ENCODE measurements around the gene HSPA12B.

Gene HSPA12B

GRCh38 chr20:3697588-3698305 lies 34.7 kb upstream of the HSPA12B start:
- H3K9me3 ChIP-seq (ENCODE audit: severe bottlenecking) = no peaks in the 10 kb centered on the region
- peak; percentile 29; the same call in 1 of the 3 replicates for ATAC-seq (ENCODE audit: low read depth)

GRCh38 chr20:3698591-3699001 lies 33.9 kb upstream of the HSPA12B start:
- no peaks in the 10 kb centered on the region for H3K9me3 ChIP-seq (ENCODE audit: severe bottlenecking)
- DNase-seq (ENCODE audit: low spot score) (no peak), ATAC-seq (ENCODE audit: low read depth) (no peak)
- H3K4me1 ChIP-seq (ENCODE audit: insufficient read depth, poor library complexity, severe bottlenecking) = no peaks in the 10 kb centered on the region
- H3K27ac ChIP-seq (ENCODE audit: poor library complexity, severe bottlenecking) = no peak overlapping the region
- H3K36me3 ChIP-seq (ENCODE audit: low read depth) = no peaks in the 10 kb centered on the region
- H3K27me3 ChIP-seq (ENCODE audit: insufficient read depth, poor library complexity, severe bottlenecking) = no peaks in the 10 kb centered on the region
- TF ChIP-seq, protein P1, sequence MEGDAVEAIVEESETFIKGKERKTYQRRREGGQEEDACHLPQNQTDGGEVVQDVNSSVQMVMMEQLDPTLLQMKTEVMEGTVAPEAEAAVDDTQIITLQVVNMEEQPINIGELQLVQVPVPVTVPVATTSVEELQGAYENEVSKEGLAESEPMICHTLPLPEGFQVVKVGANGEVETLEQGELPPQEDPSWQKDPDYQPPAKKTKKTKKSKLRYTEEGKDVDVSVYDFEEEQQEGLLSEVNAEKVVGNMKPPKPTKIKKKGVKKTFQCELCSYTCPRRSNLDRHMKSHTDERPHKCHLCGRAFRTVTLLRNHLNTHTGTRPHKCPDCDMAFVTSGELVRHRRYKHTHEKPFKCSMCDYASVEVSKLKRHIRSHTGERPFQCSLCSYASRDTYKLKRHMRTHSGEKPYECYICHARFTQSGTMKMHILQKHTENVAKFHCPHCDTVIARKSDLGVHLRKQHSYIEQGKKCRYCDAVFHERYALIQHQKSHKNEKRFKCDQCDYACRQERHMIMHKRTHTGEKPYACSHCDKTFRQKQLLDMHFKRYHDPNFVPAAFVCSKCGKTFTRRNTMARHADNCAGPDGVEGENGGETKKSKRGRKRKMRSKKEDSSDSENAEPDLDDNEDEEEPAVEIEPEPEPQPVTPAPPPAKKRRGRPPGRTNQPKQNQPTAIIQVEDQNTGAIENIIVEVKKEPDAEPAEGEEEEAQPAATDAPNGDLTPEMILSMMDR (IDR thresholded peaks at IDR 0.05; ENCODE audit: poor library complexity, severe bottlenecking) = no peak
- H3K4me3 ChIP-seq (ENCODE audit: severe bottlenecking) = no peak overlapping the region

More at GRCh38 chr20:3697588-3698305, 34.7 kb upstream of the HSPA12B start:
- Histone ChIP-seq H3K36me3 (ENCODE audit: low read depth) (no peaks in the 10 kb centered on the region), H3K27ac (ENCODE audit: poor library complexity, severe bottlenecking) (no peak overlapping the region), H3K4me1 (ENCODE audit: insufficient read depth, poor library complexity, severe bottlenecking) (no peaks in the 10 kb centered on the region), H3K4me3 (ENCODE audit: severe bottlenecking) (no peak overlapping the region), H3K27me3 (ENCODE audit: insufficient read depth, poor library complexity, severe bottlenecking) (no peaks in the 10 kb centered on the region)
- TF ChIP-seq, protein P1 (IDR thresholded peaks at IDR 0.05; ENCODE audit: poor library complexity, severe bottlenecking) = no peak
- DNase-seq (ENCODE audit: low spot score) = no peak

- Histone ChIP-seq H3K27me3 (ENCODE audit: insufficient read depth, poor library complexity, severe bottlenecking) (no peaks in the 10 kb centered on the region), H3K27ac (ENCODE audit: poor library complexity, severe bottlenecking) (no peak overlapping the region), H3K9me3 (ENCODE audit: severe bottlenecking) (no peaks in the 10 kb centered on the region), H3K4me1 (ENCODE audit: insufficient read depth, poor library complexity, severe bottlenecking) (no peaks in the 10 kb centered on the region), H3K4me3 (ENCODE audit: severe bottlenecking) (no peak overlapping the region), H3K36me3 (ENCODE audit: low read depth) (no peaks in the 10 kb centered on the region)
- DNase-seq (ENCODE audit: low spot score) (no peak), ATAC-seq (ENCODE audit: low read depth) (no peak)
- TF ChIP-seq, protein P1 (IDR thresholded peaks at IDR 0.05; ENCODE audit: poor library complexity, severe bottlenecking) = no peak
These were observed 33.4 kb upstream of the HSPA12B start for GRCh38 chr20:3699037-3699436.

GRCh38 chr20:3701061-3701998 lies 31.2 kb upstream of the HSPA12B start:
- Histone ChIP-seq H3K9me3 (ENCODE audit: severe bottlenecking) (no peaks in the 10 kb centered on the region), H3K27me3 (ENCODE audit: insufficient read depth, poor library complexity, severe bottlenecking) (no peaks in the 10 kb centered on the region), H3K4me1 (ENCODE audit: insufficient read depth, poor library complexity, severe bottlenecking) (no peaks in the 10 kb centered on the region), H3K4me3 (ENCODE audit: severe bottlenecking) (no peak overlapping the region), H3K36me3 (ENCODE audit: low read depth) (no peaks in the 10 kb centered on the region), H3K27ac (ENCODE audit: poor library complexity, severe bottlenecking) (no peak overlapping the region)
- no peak for DNase-seq (ENCODE audit: low spot score)
- TF ChIP-seq, protein P1 (IDR thresholded peaks at IDR 0.05; ENCODE audit: poor library complexity, severe bottlenecking) = no peak
- ATAC-seq (ENCODE audit: low read depth) = no peak

Measured in RWPE2 (cell line).